Lower leg skin (tissue), 3 donors: ENCODE measurements around the gene NCKAP5.

Experiments used
- CTCF ChIP-seq, 3 donors: fragments of 450-650 bp; IDR thresholded peaks; one replicate each; pipeline ENCODE4 v1.5.1; 2016; ENCODE audit warnings: antibody characterized with exemption in 3 of 3, mild to moderate bottlenecking in 3 of 3, moderate library complexity in 2 of 3
- POLR2A ChIP-seq, 2 donors: fragments of 450-650 bp; IDR thresholded peaks; one replicate each; pipeline ENCODE4 v1.6.1; 2016 to 2017; ENCODE audit warnings: antibody characterized with exemption in 2 of 2, mild to moderate bottlenecking in 1 of 2, moderate library complexity in 1 of 2

GRCh38 chr2:132849118-132849517 lies 719.1 kb downstream of the NCKAP5 start:
- TF ChIP-seq POLR2A (IDR thresholded peaks at IDR 0.05) (no peak), CTCF (IDR thresholded peaks at IDR 0.05) (no peak)
